Measurements from ENCODE around the gene RASA3. TPM values are rescaled to one million over a fixed set of nuclear protein-coding genes. Genes with fewer than 3 reads are reported as not detected.
A peak's percentile ranks its signal among the peaks of the same experiment; 100 is the strongest.

RASA3 gene
- total and polyA plus RNA-seq, 2 of the 8 experiments (the other 6 are each of a cell fraction or from before 2014, with no cell fraction given) = 7.5 to 21.9 TPM

DNA sequence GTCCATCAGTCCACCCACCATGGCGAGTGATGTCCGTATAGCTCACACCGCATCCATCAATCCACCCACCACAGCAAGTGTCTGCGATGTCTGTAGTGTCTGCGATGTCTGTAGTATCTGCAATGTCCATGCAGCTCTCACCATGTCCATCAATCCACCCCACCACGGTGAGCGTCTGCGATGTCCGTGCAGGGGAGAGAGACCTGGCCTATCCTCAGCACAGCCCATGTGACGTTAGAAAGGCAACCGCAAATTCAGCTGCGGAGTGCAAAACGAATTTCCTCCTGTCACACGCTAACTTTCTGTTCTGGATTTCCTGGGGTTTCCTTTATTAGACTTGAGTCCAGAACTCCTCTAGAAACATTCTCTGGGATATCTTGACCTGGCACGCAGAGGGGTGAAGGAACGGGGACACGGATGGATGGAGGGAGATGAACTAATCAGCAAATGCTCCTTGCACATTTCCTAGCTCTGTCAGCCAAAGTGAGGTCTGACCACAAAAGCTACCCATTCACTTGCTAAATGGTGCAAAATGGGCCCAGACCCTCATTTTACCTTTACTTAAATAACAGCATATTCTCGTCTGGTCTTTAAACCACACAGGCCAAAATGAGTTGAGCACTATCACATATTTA is 18.3 kb downstream of the RASA3 start:
- peak overlapping the region; percentile 88; the same call in 1 of the 2 replicates for H2BK15ac ChIP-seq (ENCODE audit: low read length)
- no peak overlapping the region for H3K18ac ChIP-seq (ENCODE audit: extremely low read depth, low read length)
- H3K23ac ChIP-seq (ENCODE audit: insufficient read length) = no peak overlapping the region
- H2BK5ac ChIP-seq (ENCODE audit: low read depth, low read length) = no peak overlapping the region
- H3K27me3 ChIP-seq (replicated peaks in 1 of 4; ENCODE audit: control insufficient read depth in 3 of 4, extremely low read depth in 1 of 4, insufficient read depth in 3 of 4, low read length in 3 of 4) = no peaks in the 10 kb centered on the region
- H3K36me3 ChIP-seq (ENCODE audit: control insufficient read depth in 2 of 4, insufficient read depth in 4 of 4, low read length in 3 of 4) = no peaks in the 10 kb centered on the region
- no peak overlapping the region for H4K8ac ChIP-seq (ENCODE audit: extremely low read depth, insufficient read depth, low read length)
- H3K23me2 ChIP-seq (ENCODE audit: low read depth, low read length) = 0 out of 2 replicates have a peak, but pooled peaks cover 2% of the 10 kb centered on the region
- TF ChIP-seq POU5F1 (IDR thresholded peaks at IDR 0.05; ENCODE audit: low read depth, low read length) = no peak
- TF ChIP-seq CREB1 (IDR thresholded peaks at IDR 0.05) = no peak
- no peak for TF ChIP-seq RBBP5 (IDR thresholded peaks at IDR 0.05; ENCODE audit: borderline replicate concordance, low read depth, low read length)
- no peak for TF ChIP-seq YY1 (IDR thresholded peaks at IDR 0.05; ENCODE audit: low read depth, low read length)
- no peak for TF ChIP-seq TAF1 (IDR thresholded peaks at IDR 0.05; ENCODE audit: low read depth, low read length)
- no peak overlapping the region for H2BK20ac ChIP-seq (ENCODE audit: low read length)
- DNase-seq (ENCODE audit: low read depth in 1 of 2, low spot score in 2 of 2) (no peak), FAIRE-seq (no peak)
- no peak overlapping the region for H3K4me2 ChIP-seq (ENCODE audit: insufficient read depth in 1 of 2, low read depth in 2 of 2, low read length in 2 of 2)
- H3K9me3 ChIP-seq (ENCODE audit: insufficient read depth in 2 of 2, low read depth in 1 of 2, low read length in 1 of 2) = no peaks in the 10 kb centered on the region; a peak in 1 of 4 replicates
- H3K9ac ChIP-seq (replicated peaks in 1 of 4; ENCODE audit: extremely low read depth in 1 of 4, low read depth in 3 of 4, low read length in 3 of 4) = no peak overlapping the region
- H4K20me1 ChIP-seq (replicated peaks in 1 of 2; ENCODE audit: control insufficient read depth in 1 of 2, insufficient read depth in 2 of 2, low read length in 2 of 2) = peaks cover 7 to 10% of the 10 kb centered on the region in 2 experiments
- no peak overlapping the region for H4K91ac ChIP-seq (replicated peaks; ENCODE audit: insufficient read length, low read length)
- no peak overlapping the region for H2BK120ac ChIP-seq (replicated peaks; ENCODE audit: low read depth, low read length)
- POLR2A ChIA-PET (ENCODE audit: partially characterized antibody) = interaction anchor here (1.5 kb wide), 1 partner anchor 9 kb away, joined by 3 read pairs; no protein-coding TSS in a partner anchor
- no peak overlapping the region for H3K56ac ChIP-seq (replicated peaks; ENCODE audit: insufficient read length, low read depth, low read length)
- H3K4ac ChIP-seq (replicated peaks; ENCODE audit: insufficient read length, low read depth, low read length) = no peak overlapping the region
- WGBS, 2 experiments (ENCODE audit: extremely low coverage in 1 of 2, insufficient coverage in 1 of 2, insufficient read length in 1 of 2, insufficient replicate concordance in 2 of 2, low coverage in 1 of 2, low lambda C conversion rate in 2 of 2, missing lambda C conversion rate in 1 of 2) = 90% methylated on average over 18 of the region's 18 CpGs; no CpG with 5 or more reads in 1 of the 2 experiments
- H4K5ac ChIP-seq (ENCODE audit: insufficient read length, low read depth, low read length) = no peak overlapping the region
- no peak overlapping the region for H2AFZ ChIP-seq (ENCODE audit: low read length)
- CTCF ChIA-PET (ENCODE audit: partially characterized antibody) = interaction anchor here (1.2 to 2.3 kb wide), 3 partner anchors 12 to 145 kb away, joined by 3 to 8 read pairs (median 5); no protein-coding TSS in a partner anchor
- peak overlapping the region; percentile 75; the same call in 1 of the 2 replicates for H2AK5ac ChIP-seq (ENCODE audit: low read depth, low read length)
- H2BK12ac ChIP-seq (ENCODE audit: low read depth, low read length) = peak overlapping the region; percentile 50; the same call in 1 of the 2 replicates
- H3K79me1 ChIP-seq (ENCODE audit: low read depth, low read length) = peaks cover 14% of the 10 kb centered on the region
- no peak overlapping the region for H3K4me3 ChIP-seq (ENCODE audit: extremely low read depth in 1 of 4, insufficient read depth in 2 of 4, low read depth in 3 of 4, low read length in 4 of 4)
- H3K4me1 ChIP-seq (replicated peaks in 1 of 4; ENCODE audit: control insufficient read depth in 3 of 4, insufficient read depth in 4 of 4, low read length in 3 of 4) = peaks cover 10 to 44% (median 29%) of the 10 kb centered on the region in 4 experiments
- peaks cover 0 to 47% of the 10 kb centered on the region in 2 experiments; a peak in 2 of 4 replicates for H3K79me2 ChIP-seq (ENCODE audit: control insufficient read depth in 1 of 2, insufficient read depth in 2 of 2, low read length in 2 of 2)
- no peak overlapping the region for H3K14ac ChIP-seq (ENCODE audit: insufficient read length)
- H3K27ac ChIP-seq (ENCODE audit: low read depth, low read length) = no peak overlapping the region
